ENCODE measurements around the gene NTN4.
"Not testable (repeated sequence)": the region's sequence is repeated elsewhere in the genome, so short reads cannot be mapped to it uniquely, and the experiment has no call there.

Gene NTN4

DNA sequence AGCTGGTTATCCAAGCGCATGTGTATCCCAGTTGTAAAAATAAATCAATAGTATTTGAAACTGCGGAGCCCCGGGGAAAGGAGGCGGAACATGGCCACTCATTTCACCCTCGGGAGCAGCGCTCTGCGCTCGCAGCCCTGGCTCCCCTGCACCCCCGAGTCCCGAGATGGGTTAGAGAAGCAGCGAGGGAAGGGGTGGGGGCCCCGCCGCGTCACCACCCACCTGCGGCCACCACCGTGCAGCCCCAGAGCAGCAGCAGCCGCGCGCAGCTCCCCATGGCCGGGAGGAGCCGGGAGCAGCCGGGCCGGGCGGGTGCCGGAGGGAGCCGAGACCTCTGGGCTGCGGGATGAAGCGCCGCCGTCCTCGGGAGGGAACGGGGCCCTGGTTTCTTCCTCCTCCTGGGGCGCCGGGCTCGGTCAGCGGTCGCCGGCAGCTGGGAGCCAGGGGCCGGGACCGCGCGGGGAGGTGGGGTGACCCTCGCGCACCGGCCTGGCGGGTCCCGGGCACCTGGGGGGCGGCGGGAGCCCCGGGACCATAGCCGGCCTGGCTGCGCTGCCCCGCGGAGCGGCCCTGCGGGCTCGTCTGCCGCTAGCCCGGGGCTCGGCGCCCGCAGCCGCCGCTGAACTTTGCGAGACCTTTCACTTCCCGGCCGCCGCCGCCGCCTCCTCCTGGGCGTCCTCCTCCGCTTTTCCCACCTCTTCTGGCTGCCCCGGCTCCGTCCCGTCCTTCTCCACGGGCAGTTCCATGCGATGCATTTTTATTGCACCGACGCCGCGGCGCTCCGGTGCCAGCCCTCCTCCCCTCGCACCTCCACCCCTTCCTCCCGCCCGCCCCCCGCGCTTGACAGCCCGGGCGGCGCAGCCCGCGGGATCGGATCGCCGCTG lies at the start of gene NTN4:
NTN4 (minus strand) TSS at position 732 of the 884 bp plus-strand sequence; CDS start at position 277, 455 bp downstream.
- peak; percentile 7 for DNase-seq

DNA sequence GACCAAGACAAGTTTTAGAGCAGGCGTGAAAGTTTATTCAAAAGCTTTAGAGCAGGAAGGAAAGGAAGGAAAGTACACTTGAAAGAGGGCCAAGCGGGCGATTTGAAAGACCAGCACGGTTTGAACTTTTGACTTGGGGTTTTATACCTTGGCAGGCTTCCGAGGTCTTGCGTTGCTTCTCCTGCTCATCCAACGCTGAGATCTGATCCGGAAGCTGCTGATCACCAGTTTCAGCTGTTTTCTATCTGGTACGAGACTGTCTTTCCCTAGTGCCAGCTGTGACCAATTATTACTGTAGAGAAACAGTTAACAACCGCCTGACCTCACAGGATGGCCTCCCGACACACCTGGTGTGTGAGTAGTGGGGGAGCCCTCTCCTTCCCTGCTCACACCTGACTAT lies 47.6 kb upstream of the NTN4 start:
- no peak for DNase-seq

DNA sequence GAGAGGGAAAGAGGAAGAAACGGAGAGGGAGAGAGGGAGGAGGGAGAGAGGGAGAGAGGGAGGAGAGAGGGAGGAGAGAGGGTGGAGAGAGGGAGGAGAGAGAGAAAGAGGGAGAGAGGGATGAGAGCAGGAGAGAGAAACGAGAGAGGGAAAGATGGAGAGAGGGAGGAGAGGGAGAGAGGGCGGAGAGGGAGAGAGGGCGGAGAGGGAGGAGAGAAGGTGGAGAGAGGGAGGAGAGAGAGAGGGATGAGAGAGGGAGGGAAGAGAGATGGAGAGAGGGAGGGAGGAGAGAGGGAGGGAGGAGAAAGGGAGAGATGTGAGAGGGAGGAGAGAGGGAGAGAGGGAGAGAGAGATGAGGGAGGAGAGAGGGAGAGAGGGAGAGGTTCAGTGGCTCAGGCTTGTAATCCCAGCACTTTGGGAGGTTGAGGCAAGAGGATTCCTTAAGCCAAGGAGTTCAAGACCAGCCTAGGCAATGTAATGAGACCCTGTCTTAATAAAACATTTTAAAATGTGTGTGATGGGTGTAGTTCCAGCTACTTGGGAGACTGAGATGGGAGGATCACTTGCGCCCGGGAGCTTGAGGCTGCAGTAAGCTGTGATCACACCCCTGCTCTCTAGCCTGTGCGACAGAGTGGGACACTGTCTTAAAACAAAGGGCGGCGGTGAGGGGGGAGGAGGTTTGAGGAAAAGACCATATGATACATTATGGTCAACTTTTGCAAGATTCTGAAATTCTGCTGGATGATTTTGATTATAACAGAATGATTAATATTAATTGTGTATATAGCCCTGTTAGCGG lies 46.9 kb upstream of the NTN4 start:
- no peak for DNase-seq

DNA sequence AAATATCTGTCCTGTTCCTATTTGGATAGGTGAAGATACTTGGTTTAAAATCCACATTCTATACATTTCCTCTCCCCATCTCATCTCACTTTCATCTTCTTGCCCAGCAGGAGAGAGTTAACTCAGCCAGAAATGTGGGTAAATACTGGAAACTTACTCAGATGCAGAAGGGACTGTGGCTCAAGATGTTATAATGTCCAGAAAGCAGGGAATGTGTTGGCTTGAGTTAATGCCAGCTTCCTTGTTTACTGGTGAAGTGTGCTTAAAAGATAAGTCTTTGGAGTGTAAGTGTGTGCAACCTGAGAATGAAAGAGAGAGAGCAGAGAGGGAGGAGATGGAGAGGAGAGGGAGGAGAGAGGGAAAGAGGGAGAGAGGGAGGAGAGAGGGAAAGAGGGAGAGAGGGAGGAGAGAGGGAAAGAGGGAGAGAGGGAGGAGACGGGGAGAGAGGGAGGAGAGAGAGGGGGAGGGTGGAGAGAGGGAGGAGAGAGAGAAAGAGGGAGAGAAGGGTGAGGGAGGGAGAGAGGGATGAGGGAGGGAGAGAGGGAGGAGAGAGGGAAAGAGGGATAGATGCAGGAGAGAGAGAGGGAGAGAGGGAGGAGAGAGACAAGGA lies 46.2 kb upstream of the NTN4 start:
- DNase-seq, result no peak

DNA sequence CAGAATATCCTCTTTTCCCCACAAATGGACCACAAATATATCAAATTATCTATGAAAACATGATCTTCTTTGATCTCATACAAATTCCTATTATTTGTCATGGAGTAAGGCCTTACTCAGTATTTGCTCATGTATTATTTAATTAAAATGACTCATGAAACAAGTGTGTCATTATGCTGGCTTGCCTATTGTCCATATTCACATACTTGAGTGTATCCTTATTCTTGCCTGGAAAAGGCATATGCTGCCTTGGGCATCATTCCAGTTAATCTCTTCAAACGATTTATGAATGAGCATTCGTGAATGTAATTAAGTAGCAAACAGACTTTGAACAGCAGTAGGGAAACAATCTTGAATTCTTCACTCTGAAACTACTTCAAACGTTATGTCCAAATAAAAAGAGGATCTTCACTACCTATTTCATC lies 45.6 kb upstream of the NTN4 start:
- DNase-seq, result no peak

DNA sequence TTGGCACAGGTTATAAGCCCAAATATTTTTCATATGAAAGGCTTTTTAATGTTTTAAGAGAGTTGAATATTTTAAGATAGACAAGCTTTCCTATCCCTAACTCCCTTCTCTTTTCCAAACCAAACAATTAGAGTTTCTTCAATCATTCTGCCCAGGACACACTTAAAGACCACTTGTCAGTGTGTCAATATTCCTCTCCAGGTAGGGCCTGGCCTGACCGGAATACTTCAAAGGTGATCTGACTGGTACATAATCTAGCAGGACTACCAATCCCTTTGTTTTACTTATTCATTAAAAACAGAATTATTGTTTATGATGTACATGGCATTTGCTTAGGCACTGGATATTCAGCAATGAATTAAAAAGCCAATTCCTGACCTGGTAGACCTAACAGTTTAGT lies 44.0 kb upstream of the NTN4 start:
- no peak for DNase-seq

DNA sequence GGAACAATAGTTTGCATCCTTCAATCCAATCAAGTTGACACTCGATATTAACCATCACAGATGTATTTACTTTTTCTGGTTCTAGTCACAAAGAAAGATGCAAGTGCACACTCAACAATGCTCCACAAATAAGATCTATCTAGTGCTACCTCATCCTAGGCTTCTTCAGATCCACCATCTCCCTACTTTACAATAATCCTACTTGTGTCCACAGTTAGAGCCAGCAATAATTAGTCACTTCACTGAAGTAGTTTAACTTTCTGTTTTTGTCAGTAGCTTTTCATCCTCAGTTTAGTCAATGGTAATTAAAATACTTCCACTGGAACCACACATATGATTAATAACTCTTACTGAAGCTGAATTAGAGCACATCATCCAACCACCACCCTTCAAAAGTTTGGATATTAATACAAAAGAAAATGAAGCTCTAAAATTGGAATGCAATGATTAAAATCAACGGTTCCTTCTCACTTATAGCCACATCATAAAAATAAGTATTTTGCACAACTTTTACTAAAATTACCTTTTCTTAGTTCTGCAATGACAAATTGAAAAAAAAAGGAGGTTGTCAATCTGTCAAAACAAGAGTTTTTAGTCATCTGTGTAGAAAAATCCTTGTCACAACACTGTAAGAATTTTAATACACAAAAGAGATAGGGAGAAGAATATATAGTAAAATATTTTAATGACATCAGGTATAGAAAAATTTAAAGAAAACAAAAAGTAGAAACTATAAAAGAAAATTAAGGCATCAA lies 39.9 kb upstream of the NTN4 start:
- DNase-seq, result no peak

DNA sequence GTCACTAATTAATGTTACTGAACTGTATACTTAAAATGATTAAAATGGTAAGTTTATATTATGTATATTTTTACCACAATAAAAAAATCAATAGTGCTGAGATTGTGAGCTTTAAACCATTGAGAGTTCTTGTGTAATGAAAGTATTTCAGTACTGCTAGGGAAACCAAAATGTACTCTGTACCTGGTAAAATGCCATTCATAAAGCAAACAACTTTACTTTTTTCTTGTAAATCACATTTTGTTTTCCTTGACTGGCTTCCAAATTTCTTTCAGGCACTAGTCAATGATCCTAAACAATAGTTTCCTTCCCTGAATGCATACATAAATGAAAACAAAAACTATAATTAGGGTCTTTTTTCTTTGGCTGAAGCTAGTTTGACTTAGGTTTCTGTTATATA lies 38.8 kb upstream of the NTN4 start:
- DNase-seq, result no peak

DNA sequence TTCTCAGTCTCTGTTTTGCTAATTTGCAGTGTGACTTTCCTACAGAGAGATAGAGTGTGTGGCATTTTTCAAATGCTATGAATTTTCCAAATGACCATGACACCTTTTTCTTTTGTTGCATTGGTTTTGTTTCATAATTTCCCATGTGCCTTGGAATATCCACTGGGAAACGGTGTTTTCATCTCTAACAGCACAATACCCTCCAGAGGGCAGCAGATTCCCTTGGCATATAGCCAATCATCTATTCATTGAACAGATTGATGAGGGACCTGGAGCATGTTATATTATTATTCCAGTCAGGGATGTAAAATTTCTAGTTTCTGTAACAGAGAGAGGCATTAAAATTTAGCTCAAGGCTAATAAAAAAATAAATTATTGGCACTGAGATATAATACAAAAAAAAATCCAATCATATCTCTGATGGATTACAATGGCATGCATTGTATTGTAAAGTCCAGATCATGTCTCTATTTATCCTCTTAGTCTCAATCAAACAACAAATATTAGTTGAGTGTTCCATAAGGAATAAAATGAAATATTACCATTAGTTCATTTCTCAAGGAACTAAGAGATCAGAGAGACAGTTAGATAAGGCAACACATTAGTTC lies 29.6 kb upstream of the NTN4 start:
- no peak for DNase-seq

DNA sequence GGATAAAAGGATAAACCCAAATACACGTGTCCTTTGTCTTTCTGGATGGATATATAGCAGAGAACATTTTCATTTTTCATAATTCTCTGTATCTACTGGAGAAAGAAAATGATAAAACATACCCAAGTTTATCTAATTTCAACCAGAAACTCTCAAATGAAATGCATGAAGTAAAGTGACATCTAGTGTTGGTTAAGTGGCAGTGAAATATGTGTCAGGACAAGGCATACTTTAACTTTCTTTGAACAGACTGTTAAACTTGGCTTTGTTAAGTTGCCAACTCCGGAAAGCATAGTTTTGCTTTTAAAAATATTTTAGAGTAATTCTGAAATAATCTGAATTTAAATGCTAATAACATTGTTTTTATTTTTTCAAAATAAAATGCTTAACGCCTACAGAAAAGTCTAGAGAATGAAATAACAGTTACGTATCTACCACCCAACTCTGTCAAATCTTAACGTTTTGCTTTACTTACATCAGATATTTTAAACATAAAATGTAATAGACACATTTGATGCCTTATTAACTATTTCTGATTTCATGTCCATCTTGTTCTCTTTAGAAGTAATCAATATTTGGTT lies 25.2 kb upstream of the NTN4 start:
- no peak for DNase-seq

DNA sequence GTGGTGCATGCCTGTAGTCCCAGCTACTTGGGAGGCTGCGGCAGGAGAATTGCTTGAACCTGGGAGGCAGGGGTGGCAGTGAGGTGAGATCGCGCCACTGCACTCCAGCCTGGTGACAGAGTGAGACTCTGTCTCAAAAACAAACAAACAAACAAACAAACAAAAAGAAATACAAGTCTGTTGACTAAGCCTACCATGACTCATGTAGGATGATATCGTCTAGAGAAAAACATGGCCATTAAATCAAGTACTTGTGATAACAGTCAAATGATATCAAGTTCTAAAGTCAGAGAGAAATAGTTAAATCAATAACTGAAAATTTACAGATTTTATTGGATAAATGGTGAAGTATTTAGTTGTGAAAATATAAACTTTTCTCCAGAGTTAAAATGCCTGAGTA lies 21.6 kb upstream of the NTN4 start:
- not testable (repeated sequence) for DNase-seq

DNA sequence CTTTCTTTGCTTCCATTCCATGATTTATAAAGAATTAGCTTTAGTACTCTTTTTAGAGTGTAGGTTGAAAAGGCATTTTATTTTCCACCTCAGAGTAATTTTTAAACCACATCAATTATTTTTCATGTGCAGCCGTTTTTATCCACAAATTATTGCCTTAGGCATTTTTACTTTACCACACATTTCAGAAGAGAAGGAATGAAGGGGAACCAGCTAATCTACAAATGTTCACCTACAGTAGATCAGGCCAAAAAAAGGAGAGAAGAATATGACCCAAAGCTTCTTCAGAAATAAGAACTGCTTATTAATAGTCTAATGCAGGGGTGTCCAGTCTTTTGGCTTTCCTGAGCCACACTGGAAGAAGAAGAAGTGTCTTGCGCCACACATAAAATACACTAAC lies 19.8 kb upstream of the NTN4 start:
- no peak for DNase-seq

DNA sequence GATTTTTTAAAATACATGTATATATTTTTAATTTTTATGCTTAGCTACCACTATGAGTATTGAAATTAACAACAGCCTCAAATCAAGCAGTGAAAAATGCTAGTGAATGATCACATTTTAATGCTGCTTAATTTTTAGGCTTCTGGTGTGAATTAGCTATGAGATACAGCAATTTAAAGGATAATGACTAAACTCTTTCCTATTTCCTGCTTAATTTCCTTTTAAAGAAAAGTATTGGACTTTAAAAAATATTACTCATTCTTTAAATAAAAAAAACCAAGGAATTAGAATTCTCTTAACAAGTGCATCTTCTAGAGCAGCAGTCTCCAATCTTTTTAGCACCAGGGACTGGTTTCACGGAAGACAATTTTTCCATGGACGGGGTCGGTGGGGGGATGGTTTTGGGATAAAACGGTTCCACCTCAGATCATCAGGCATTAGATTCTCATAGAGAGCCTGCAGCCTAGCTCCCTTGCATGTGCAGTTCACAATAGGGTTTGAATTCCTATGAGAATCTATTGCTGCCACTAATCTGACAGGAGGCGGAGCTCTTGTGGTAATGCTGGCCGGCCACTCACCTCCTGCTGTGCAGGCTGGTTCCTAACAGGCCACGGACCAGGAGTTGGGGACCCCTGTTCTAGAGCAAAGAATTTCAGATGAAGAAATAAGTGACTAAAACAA lies 18.6 kb upstream of the NTN4 start:
- no peak for DNase-seq

DNA sequence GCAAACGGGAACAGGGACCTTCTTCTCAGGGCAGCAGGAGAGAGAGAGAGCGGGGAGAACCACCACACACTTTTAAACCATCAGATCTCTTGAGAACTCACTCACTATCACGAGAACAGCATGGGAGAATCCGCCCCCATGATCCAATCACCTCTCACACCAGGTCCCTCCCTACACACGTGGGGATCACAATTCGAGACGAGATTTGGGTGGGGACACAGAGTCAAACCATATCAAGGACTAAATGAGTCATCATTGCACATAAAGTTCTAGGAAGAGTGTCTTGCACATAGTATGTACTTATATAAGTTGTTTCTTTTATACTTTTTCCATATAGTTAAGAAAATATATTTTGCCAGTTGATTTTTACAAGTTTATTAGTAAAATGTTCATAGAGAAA lies 17.6 kb upstream of the NTN4 start:
- no peak for DNase-seq

DNA sequence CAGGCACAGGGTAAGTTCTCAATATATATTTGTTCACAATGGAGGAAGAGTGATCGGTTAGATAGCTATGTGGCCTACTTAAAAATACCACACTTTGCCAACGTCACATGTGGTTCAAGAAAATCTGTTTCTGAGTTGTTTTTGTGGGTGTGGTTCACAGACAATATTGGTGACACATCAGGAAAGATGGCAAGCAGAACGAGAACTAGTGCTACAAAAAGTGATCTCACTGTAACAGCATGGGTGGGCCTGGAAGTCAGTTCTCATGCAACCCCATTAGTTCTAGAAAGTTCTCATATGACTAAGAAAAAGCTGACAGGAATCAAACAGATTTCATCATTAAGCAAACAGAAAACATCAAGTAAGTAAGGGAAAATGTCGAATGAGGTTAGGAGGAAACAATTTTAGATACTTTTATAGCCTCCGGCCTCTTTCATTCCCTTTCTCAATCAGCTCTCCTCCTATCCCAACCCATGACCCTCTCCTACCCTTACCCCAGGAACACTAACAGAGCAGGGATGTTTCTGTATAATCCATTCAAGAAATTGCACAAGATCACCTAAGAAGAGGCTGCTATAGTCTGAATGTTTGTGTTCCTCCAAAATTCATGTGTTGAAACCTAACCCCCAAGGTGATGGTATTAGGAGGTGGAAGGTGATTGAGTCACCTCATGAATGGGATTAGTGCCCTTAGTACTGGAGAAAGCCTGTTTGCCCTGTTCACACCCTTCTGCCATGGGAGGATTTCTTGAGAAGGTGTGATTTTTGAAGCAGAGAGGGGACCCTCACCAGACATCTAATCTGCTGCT lies 15.5 kb upstream of the NTN4 start:
- DNase-seq, result peak; percentile 4

DNA sequence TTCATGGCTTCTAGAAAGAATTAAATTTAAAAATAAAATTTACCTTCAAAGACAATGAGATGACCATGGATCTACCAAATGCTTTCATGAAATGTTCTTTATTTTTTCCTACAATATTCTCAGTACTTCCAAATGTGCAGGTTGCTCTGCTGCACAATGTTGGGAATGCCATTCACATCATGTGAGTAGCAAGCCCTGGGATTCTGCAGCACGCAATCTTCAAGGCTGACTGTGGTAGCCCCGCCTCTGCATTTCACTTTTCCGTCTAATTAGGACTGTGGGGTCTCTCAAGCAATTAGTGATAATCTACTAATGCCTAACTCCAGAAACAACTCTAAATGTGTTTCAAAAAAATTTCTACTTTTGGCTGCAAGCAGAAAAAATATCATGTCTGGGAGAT lies 13.7 kb upstream of the NTN4 start:
- DNase-seq, result no peak

DNA sequence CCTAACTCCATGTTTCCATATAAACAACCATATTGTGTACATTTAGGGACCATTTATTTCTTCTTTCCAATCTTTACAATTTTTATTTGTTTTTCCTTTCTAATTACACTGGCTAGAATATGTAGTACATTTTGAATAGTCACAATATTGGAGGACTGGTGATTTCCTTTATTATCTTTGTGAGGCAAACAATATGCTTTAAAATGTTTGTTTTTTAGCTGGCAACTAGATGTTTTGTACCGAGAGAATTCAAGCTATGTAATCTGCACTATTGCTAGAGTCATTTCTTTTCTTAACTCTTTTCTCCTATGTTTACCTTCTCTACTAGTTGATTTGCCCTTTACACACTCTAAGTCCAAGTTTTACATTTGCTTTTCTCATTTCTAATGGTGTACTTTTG lies 13.3 kb upstream of the NTN4 start:
- no peak for DNase-seq

DNA sequence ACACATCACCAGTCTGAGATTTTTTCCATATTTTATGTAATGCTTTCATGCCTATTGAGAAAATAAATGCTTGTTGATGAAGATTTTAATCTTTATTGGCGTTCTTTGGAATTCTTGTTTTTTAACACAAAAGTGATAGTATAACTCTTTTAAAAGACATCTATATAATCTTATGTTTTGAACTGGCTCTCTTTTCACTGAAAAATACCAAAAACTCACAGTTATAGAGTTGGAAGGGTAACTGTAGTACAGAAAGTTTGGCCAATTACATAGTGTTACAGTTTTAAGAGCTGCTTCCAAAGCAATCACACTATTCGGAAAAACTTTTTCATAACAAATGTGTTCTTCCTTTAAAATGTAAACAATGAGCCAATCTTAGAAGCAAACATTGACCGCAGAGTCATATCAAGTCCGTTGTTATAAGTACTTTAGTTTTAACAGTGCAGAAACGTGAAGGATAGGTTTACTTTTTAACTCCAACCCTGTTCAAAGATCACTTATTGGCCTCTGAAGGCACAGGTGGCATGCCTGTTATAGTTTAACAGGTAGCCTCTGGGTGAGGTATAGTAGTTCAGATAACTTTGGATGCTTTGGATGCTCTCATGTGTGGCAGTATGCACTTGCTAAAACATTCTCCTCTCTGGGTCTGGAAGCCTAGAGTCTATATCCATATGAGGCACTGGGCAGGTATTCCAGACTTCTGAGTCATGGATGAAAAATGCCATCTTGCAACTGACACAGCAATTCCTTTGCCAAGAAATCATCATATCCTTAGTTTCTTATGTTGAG lies 12.1 kb upstream of the NTN4 start:
- no peak for DNase-seq

DNA sequence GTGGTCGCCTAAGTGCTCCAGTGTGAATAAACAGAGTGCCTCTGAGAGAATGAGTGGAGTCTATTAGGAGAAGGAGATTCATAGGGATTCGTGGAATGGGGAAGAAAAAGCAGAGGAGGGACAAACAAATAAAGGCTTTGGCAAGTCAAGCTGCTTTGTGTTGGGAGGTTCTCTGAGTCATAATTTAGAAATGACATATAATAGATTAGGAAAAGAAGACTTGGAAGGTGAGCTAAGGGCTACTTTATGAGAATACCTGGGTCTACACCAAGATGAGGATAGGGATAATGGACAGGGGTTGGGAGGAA lies 6.4 kb upstream of the NTN4 start:
- no peak for DNase-seq
